Choroid plexus epithelial cell (primary cell): ENCODE measurements around the gene DNAJA4.

Experiments
- DNase-seq: peaks from one replicate; pipeline ENCODE4 v3.0.0-alpha.2; 2010; ENCODE audit warnings: low read depth
- H3K4me3 ChIP-seq: 2 replicates; pipeline ENCODE4 v1.5.1; 2011; ENCODE audit warnings: low read depth, mild to moderate bottlenecking, control low read depth, low read length, moderate library complexity
- TF ChIP-seq, protein P1 (sequence below): conservative IDR thresholded peaks from 2 replicates; pipeline ENCODE4 v1.5.1; 2011; ENCODE audit warnings: low read depth, mild to moderate bottlenecking, control low read depth, inconsistent platforms, low read length, moderate library complexity

Gene DNAJA4

GRCh38 chr15:78264304-78265136, at the start of gene DNAJA4:
TSS of gene DNAJA4 (plus strand) at chr15:78264562. CDS start at chr15:78264764, 202 bp downstream.
- H3K4me3 ChIP-seq = peak within 1 kb of the TSS; percentile 66
- DNase-seq = peak; percentile 52
- TF ChIP-seq, protein P1, sequence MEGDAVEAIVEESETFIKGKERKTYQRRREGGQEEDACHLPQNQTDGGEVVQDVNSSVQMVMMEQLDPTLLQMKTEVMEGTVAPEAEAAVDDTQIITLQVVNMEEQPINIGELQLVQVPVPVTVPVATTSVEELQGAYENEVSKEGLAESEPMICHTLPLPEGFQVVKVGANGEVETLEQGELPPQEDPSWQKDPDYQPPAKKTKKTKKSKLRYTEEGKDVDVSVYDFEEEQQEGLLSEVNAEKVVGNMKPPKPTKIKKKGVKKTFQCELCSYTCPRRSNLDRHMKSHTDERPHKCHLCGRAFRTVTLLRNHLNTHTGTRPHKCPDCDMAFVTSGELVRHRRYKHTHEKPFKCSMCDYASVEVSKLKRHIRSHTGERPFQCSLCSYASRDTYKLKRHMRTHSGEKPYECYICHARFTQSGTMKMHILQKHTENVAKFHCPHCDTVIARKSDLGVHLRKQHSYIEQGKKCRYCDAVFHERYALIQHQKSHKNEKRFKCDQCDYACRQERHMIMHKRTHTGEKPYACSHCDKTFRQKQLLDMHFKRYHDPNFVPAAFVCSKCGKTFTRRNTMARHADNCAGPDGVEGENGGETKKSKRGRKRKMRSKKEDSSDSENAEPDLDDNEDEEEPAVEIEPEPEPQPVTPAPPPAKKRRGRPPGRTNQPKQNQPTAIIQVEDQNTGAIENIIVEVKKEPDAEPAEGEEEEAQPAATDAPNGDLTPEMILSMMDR = peak; percentile 15

GRCh38 chr15:78216276-78217104, 47.9 kb upstream of the DNAJA4 start:
- TF ChIP-seq, protein P1 = no peak
- no peak overlapping the region for H3K4me3 ChIP-seq
- DNase-seq = no peak

DNA sequence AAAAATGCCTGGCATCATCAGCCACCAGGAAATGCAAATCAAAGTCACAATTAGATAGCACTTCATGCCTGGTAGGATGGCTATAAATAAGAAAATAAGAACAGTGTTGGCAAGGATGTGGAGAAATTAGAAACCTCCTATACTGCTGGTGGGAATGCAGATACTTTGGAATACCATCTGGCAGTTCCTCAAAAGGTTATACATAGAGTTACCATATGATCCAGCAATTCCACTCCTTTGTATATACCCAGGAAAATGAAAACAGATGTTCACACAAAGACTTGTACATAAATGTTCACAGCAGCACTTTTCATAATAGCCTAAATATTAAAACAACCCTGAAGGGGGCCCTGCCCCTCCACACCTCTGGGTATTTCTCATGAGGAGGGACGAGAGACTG, 43.6 kb upstream of the DNAJA4 start:
- TF ChIP-seq, protein P1 = no peak
- DNase-seq = no peak
- H3K4me3 ChIP-seq = no peak overlapping the region

- no peak overlapping the region for H3K4me3 ChIP-seq
- no peak for DNase-seq
- TF ChIP-seq, protein P1 = no peak
Measured at GRCh38 chr15:78222745-78223395, 41.5 kb upstream of the DNAJA4 start.

- TF ChIP-seq, protein P1 = no peak
- peak; percentile 42 for DNase-seq
- no peak overlapping the region for H3K4me3 ChIP-seq
Measured at GRCh38 chr15:78223396-78224022, 40.9 kb upstream of the DNAJA4 start.

DNA sequence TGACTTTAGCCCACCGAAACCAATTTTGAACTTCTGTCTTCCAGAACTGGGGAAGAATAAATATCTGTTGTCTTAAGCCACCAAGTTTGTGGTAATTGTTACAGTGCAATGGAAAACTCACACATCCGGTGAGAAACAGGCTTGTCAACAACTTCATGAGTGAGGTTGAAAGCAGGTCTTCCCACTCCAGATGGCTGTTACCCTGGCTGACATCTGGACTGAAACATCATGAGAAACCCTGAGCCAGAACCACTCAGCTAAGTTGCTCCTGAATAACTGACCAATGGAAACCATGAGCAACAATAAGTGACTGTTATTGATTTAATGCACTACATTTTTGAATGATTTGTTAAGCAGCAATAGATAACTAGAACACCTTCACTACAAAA, 40.3 kb upstream of the DNAJA4 start:
- peak; percentile 32 for DNase-seq
- TF ChIP-seq, protein P1 = no peak
- no peak overlapping the region for H3K4me3 ChIP-seq
